ENCODE measurements around the gene ANXA1.
"Not testable (repeated sequence)": the region's sequence is repeated elsewhere in the genome, so short reads cannot be mapped to it uniquely, and the experiment has no call there.

The ANXA1 gene

DNA sequence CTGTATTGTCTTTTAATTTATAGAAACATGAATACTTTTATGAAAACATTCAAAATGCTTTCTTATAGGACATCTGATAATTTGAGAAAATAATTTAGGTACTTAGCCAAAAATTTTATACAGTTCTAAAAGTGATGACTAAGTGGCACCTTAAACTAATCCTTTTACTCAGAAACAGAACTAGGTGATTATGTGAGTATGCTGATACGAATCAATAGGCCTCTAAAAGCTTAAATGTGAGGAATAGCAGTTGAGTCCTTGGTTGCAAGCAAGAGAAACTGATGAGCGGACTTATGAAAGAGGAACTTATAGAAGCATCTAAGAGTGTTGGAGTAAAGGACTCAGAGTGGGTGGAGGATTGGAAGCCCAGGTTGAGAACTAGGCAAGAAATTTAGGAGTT is 26.4 kb downstream of the ANXA1 start:
- Mint-ChIP-seq H3K4me1 (no peaks in the 10 kb centered on the region), H3K36me3 (ENCODE audit: insufficient read depth) (no peaks in the 10 kb centered on the region), H3K9me3 (no peaks in the 10 kb centered on the region), H3K27me3 (no peaks in the 10 kb centered on the region), H3K27ac (ENCODE audit: low read depth) (peak overlapping the region; percentile 11), H3K4me3 (no peak overlapping the region)
- no peak for ATAC-seq (replicated peaks; ENCODE audit: extremely low read depth, poor library complexity, severe bottlenecking)
- DNase-seq (ENCODE audit: low spot score in 2 of 2): no peak

DNA sequence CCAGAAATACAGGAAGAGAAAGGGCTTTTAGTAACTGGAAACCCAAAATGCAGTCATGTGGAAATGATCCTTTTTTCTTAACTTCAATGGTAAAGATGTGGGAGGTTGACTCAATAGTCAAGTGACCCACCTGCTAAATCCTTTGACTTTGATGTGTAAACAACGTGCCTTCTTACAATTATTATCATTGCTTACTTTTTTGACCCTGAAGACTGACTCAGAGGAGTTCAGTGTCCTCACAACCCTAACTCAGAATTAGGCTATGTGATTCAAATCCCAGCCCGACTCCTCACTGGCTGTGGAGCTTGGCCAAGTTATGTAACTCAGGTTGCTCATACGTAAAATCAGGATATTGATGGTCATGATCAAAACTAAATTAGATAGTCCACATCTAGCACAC is 27.9 kb downstream of the ANXA1 start:
- Mint-ChIP-seq H3K9me3 (no peaks in the 10 kb centered on the region), H3K27me3 (no peaks in the 10 kb centered on the region), H3K4me1 (no peaks in the 10 kb centered on the region), H3K4me3 (no peak overlapping the region), H3K36me3 (ENCODE audit: insufficient read depth) (no peaks in the 10 kb centered on the region), H3K27ac (ENCODE audit: low read depth) (no peak overlapping the region)
- DNase-seq (ENCODE audit: low spot score in 2 of 2) (no peak), ATAC-seq (replicated peaks; ENCODE audit: extremely low read depth, poor library complexity, severe bottlenecking) (no peak)

DNA sequence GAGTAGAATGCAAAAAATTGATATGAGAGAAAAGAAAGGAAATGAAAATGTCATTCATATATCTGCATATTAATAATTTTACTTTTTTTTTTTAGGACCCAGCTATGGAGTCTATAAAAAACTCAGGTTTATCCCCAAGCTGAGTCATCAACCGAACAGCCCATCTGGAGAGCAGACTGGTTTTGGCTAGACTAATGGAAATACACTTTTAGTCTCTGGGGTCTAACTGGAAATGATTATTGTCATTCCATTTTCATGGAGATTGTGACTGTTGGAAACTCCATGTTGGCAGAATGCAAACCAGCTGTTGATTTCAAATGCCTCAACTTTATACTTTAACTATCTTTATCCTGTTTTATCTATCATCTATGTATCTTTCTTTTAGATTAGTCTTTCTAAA is 28.7 kb downstream of the ANXA1 start:
- no peak for DNase-seq (ENCODE audit: low spot score in 2 of 2)
- no peaks in the 10 kb centered on the region for H3K4me1 Mint-ChIP-seq
- H3K27ac Mint-ChIP-seq (ENCODE audit: low read depth): no peak overlapping the region
- no peak overlapping the region for H3K4me3 Mint-ChIP-seq
- H3K36me3 Mint-ChIP-seq (ENCODE audit: insufficient read depth): no peaks in the 10 kb centered on the region
- H3K9me3 Mint-ChIP-seq: no peaks in the 10 kb centered on the region
- no peak for ATAC-seq (replicated peaks; ENCODE audit: extremely low read depth, poor library complexity, severe bottlenecking)
- peaks cover 5% of the 10 kb centered on the region for H3K27me3 Mint-ChIP-seq

DNA sequence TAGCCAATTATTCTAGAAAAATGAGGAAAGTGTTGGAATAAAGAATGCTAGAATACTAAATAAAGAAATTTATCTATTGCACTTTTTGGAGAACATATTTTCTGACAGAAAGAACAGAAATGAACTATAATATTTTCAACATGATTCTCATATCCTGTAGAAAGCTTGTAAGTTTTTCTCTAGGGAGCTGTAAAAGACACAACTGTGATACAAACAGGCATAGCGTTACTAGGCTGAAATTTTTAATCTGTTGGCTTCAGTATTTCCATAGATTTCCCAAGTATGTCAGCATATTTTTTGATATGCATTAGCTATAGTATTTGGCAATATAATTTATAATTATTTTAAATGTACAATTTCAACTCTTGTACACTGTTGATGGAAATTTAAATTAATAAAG is 31.3 kb downstream of the ANXA1 start:
- ATAC-seq (replicated peaks; ENCODE audit: extremely low read depth, poor library complexity, severe bottlenecking) (no peak), DNase-seq (ENCODE audit: low spot score in 2 of 2) (no peak)
- H3K4me3 Mint-ChIP-seq: no peak overlapping the region
- no peaks in the 10 kb centered on the region for H3K9me3 Mint-ChIP-seq
- H3K27me3 Mint-ChIP-seq: peaks cover 29% of the 10 kb centered on the region
- no peak overlapping the region for H3K27ac Mint-ChIP-seq (ENCODE audit: low read depth)
- H3K4me1 Mint-ChIP-seq: no peaks in the 10 kb centered on the region
- H3K36me3 Mint-ChIP-seq (ENCODE audit: insufficient read depth): no peaks in the 10 kb centered on the region

DNA sequence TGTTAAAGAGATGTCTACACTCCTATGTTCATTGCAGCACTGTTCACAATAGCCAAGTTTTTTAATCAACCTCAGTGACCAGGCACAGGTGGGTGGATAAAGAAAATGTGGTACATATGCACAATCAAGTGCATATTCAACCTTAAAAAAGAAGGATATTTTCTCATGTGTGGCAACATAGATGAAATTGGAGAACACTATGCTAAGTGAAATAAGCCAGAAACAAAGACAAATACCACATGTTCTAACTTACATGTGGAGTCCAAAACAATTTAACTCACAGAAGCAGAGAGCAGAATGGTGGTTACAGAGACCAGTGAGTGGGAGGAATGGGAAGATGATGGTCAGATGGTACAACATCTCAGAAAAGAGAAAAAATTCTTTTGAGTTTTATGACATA is 31.8 kb downstream of the ANXA1 start:
- DNase-seq (ENCODE audit: low spot score in 2 of 2) (no peak), ATAC-seq (replicated peaks; ENCODE audit: extremely low read depth, poor library complexity, severe bottlenecking) (no peak)
- H3K27me3 Mint-ChIP-seq: peaks cover 34% of the 10 kb centered on the region
- H3K27ac Mint-ChIP-seq (ENCODE audit: low read depth): no peak overlapping the region
- no peaks in the 10 kb centered on the region for H3K4me1 Mint-ChIP-seq
- no peaks in the 10 kb centered on the region for H3K9me3 Mint-ChIP-seq
- no peak overlapping the region for H3K4me3 Mint-ChIP-seq
- H3K36me3 Mint-ChIP-seq (ENCODE audit: insufficient read depth): no peaks in the 10 kb centered on the region

DNA sequence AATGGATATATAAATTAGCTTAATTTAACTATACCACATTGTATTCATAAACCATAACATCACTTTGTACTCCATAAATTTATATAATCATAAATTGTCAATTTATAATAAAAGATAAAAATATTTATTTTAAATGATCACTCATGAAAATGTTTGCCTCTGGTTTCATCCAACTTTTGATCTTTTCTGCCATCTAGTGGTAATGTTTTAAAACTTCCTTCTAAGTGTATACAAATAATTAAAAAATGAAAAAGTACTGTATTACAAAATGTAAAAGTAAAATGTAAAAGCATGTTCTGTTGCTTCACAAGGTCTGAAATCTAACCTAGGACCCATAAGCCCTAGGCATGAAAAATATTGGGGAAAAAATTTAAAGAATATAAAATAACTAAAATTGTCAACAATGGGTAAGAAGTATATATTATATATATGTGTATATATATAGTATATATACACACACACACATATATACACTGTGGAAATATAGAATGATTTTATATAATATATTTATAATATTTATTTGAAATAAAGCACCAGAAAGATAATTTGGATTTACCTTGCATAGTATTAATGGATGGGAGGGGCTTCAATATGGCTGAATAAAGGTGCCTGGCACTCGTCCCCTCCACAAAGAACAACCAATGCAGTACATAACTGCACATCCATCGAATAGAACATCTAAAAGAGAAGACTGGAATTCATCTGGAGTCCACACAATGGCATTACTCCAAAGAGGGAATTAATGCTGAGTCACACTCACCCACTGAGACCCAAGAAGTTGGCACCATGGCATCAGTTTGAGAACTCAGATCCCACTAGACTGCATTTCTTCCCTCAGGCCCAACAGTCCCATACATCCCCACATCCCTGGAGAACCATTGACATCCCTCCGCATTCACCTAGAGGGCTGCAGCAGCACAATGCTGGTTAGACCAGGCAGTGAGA is 32.5 kb downstream of the ANXA1 start:
- Mint-ChIP-seq H3K4me3 (no peak overlapping the region), H3K4me1 (no peaks in the 10 kb centered on the region), H3K36me3 (ENCODE audit: insufficient read depth) (no peaks in the 10 kb centered on the region), H3K9me3 (no peaks in the 10 kb centered on the region), H3K27me3 (peaks cover 36% of the 10 kb centered on the region), H3K27ac (ENCODE audit: low read depth) (no peak overlapping the region)
- ATAC-seq (replicated peaks; ENCODE audit: extremely low read depth, poor library complexity, severe bottlenecking) (no peak), DNase-seq (ENCODE audit: low spot score in 2 of 2) (no peak)

DNA sequence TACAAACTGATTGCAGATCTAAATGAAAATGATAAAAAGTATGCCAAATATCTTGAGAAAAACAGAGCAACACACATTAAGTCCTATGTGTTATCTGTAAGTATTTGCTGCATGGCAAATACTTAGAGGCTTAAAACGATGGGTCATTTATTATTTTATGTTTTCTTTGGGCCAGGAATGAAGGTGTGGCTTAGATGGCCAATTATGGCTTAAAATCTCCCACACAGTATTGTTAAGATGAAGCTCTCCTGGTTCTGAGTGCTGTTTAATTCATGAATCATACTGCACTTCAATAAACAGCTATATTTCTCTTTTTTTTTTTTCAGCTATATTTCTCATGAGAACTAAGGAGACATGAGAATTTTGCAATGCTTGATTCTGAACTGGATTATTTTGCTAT is 39.4 kb downstream of the ANXA1 start:
- DNase-seq (ENCODE audit: low spot score in 2 of 2); H3K27ac Mint-ChIP-seq (ENCODE audit: low read depth); H3K36me3 Mint-ChIP-seq (ENCODE audit: insufficient read depth); H3K4me1 Mint-ChIP-seq; H3K4me3 Mint-ChIP-seq; ATAC-seq (replicated peaks; ENCODE audit: extremely low read depth, poor library complexity, severe bottlenecking); H3K9me3 Mint-ChIP-seq: not testable (repeated sequence)
- peaks cover 32% of the 10 kb centered on the region for H3K27me3 Mint-ChIP-seq

DNA sequence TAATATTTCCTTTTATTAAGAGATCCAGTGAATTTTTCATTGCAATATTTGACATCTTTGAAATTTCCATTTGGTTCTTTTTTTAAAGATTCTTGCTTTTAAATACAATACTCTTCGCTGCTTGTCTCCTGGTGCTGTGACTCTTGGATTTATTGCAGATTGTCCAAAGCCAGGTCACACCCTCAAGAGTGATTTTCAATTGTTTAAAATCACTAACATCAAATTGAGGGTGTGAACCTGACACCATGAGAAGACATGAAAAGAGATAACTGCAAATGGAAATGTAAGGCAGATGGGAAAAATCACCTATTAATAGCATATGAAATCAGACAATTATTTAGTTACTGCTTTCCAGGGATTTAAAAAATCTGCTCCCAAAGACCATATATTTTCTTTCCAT is 42.6 kb downstream of the ANXA1 start:
- H3K9me3 Mint-ChIP-seq: no peaks in the 10 kb centered on the region
- no peaks in the 10 kb centered on the region for H3K36me3 Mint-ChIP-seq (ENCODE audit: insufficient read depth)
- ATAC-seq (replicated peaks; ENCODE audit: extremely low read depth, poor library complexity, severe bottlenecking) (no peak), DNase-seq (ENCODE audit: low spot score in 2 of 2) (no peak)
- no peak overlapping the region for H3K4me3 Mint-ChIP-seq
- H3K4me1 Mint-ChIP-seq: no peaks in the 10 kb centered on the region
- no peak overlapping the region for H3K27ac Mint-ChIP-seq (ENCODE audit: low read depth)
- peaks cover 25% of the 10 kb centered on the region for H3K27me3 Mint-ChIP-seq

DNA sequence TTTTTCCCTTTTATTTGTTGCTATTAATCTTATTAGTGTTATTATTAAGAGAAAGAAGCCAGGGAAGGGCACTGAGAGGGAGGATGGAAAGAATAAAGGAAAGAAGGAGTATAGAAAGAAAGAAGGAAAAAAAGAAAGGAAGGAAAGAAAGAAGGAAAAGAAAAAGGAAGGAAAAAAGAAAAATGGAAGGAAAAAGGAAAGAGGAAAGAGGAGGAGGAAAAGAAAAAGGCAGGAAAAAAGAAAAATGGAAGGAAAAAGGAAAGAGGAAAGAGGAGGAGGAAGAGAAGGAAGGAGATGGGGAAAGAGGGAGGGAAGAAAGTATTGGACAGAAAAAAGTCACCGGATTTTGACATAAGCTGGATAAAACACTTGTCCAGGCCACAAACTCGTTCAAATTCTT is 47.8 kb downstream of the ANXA1 start:
- Mint-ChIP-seq H3K27me3 (peaks cover 32% of the 10 kb centered on the region), H3K36me3 (ENCODE audit: insufficient read depth) (no peaks in the 10 kb centered on the region), H3K27ac (ENCODE audit: low read depth) (no peak overlapping the region), H3K4me3 (no peak overlapping the region), H3K4me1 (no peaks in the 10 kb centered on the region), H3K9me3 (no peaks in the 10 kb centered on the region)
- DNase-seq (ENCODE audit: low spot score in 2 of 2) (no peak), ATAC-seq (replicated peaks; ENCODE audit: extremely low read depth, poor library complexity, severe bottlenecking) (no peak)

DNA sequence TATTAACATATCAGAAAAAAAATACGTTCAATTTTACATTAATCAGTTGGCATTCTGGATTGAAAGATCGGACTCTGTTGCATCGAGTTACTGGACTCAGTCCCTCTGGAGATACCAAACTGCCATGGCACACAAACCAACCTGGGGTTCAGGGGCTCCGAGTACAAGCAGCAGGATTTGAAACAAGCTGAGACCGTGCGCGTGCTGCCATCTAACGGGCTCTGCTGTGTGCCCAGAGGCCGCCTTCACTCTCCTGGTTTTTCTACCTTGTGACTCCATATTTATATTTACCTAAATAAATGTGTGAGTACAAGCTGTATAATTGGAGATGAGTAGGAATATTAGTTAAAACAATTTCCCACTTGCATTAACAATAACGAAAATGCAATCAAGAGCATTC is 48.2 kb downstream of the ANXA1 start:
- Mint-ChIP-seq H3K27ac (ENCODE audit: low read depth) (no peak overlapping the region), H3K36me3 (ENCODE audit: insufficient read depth) (no peaks in the 10 kb centered on the region), H3K4me1 (no peaks in the 10 kb centered on the region), H3K27me3 (peaks cover 32% of the 10 kb centered on the region), H3K4me3 (no peak overlapping the region), H3K9me3 (no peaks in the 10 kb centered on the region)
- ATAC-seq (replicated peaks; ENCODE audit: extremely low read depth, poor library complexity, severe bottlenecking) (no peak), DNase-seq (ENCODE audit: low spot score in 2 of 2) (no peak)

DNA sequence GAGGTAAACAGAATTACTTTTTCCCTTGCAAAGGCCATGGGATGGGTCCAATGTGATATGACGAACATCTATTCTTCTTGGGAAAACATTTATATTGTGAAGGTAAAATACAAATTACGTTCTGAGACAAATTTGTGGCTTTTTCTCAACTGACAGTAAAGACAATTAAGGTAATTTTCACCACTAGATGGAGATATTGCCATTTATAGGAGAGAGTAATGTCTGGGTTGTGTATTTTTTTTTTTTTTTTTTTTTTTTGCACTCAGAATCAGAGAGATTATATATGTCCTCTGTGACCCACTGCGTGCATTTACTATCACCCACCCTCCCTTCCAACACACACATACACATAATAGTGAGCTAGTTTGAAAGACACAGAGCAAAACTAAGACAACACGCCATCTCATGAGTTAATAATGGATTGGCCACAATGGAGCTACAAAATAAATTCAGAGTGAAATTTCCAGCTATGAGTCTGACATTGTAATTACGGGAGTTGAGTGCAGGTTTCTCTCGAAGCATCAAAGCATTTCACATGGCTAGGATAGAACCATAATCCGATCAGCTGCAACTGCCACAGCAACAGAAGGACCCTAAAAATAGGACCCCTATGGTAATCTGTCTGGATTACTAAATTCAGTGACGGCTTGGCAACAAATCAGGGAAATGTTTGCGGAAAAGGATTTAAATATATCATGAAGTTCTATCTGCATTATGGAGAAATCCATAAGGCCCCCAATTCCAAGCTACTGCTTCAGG is 49.2 kb downstream of the ANXA1 start:
- H3K4me1 Mint-ChIP-seq: no peaks in the 10 kb centered on the region
- H3K27ac Mint-ChIP-seq (ENCODE audit: low read depth): no peak overlapping the region
- ATAC-seq (replicated peaks; ENCODE audit: extremely low read depth, poor library complexity, severe bottlenecking) (no peak), DNase-seq (ENCODE audit: low spot score in 2 of 2) (no peak)
- peaks cover 26% of the 10 kb centered on the region for H3K27me3 Mint-ChIP-seq
- H3K36me3 Mint-ChIP-seq (ENCODE audit: insufficient read depth): no peaks in the 10 kb centered on the region
- H3K9me3 Mint-ChIP-seq: no peaks in the 10 kb centered on the region
- no peak overlapping the region for H3K4me3 Mint-ChIP-seq

DNA sequence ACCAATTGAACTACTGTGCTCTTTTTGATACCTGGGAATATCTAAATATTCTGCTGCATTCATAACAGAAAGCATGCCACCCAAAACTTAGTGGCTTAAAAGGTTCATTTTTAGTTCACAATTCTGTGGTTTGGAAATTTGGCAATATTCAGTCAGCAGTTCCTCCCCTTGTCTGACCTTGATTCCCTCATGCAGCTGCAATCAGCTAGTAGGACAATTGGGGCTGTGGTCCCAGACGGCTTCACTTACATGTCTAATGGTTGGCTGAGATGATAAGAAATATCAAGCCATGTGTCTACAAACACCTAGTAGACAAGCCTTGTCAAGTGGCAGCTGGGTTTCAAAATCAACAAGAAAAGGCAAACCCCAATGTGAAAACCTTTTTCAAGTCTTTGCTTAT is 51.3 kb downstream of the ANXA1 start:
- DNase-seq (ENCODE audit: low spot score in 2 of 2) (no peak), ATAC-seq (replicated peaks; ENCODE audit: extremely low read depth, poor library complexity, severe bottlenecking) (no peak)
- Mint-ChIP-seq H3K4me1 (no peaks in the 10 kb centered on the region), H3K9me3 (no peaks in the 10 kb centered on the region), H3K27me3 (peaks cover 15% of the 10 kb centered on the region), H3K4me3 (no peak overlapping the region), H3K27ac (ENCODE audit: low read depth) (no peak overlapping the region), H3K36me3 (ENCODE audit: insufficient read depth) (no peaks in the 10 kb centered on the region)

DNA sequence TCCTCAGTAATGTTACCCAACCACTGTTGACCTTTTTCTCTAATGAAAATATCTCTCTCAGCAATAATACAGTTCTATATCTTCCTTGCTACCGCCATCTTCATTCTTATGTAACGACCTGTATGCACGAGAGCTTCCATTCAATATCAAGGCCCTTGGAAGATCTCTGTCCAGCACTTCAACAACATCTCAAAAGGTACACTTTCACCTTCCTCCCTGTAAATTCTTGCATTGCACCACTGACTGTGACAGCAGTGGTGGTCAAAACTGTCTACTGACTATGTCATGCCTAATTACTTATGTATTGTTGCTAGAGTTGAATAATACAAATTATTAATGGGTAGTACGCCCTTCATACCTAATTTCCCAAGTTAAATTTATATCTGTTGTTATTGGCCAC is 53.3 kb downstream of the ANXA1 start:
- Mint-ChIP-seq H3K4me1 (no peaks in the 10 kb centered on the region), H3K4me3 (no peak overlapping the region), H3K36me3 (ENCODE audit: insufficient read depth) (no peaks in the 10 kb centered on the region), H3K27me3 (peaks cover under 1% of the 10 kb centered on the region), H3K9me3 (no peaks in the 10 kb centered on the region), H3K27ac (ENCODE audit: low read depth) (no peak overlapping the region)
- ATAC-seq (replicated peaks; ENCODE audit: extremely low read depth, poor library complexity, severe bottlenecking): no peak
- no peak for DNase-seq (ENCODE audit: low spot score in 2 of 2)

Measured in central memory CD8-positive, alpha-beta T cell (primary cell).